GM23338 (cell line): ENCODE results near the gene CCL17. TPM values are rescaled to one million over a fixed set of nuclear protein-coding genes. Genes with fewer than 3 reads are reported as not detected.

Experiments
- ATAC-seq: fragments of 200-7000 bp; cut with Tn5 transposase; 3 replicates; pipeline ENCODE4 v1.9.1; 2020
- DNase-seq: peaks from one replicate; pipeline ENCODE4 v3.0.0-alpha.2; 2015; ENCODE audit warnings: low spot score
- H2AFZ ChIP-seq: fragments of 200-600 bp; sonication (generic); 2 replicates; pipeline ENCODE4 v1.8.0; 2016; ENCODE audit warnings: antibody characterized with exemption, mild to moderate bottlenecking, moderate library complexity
- H3F3A ChIP-seq: fragments of 200-600 bp; sonication (generic); replicated peaks from 2 replicates; pipeline ENCODE4 v1.8.0; 2017; ENCODE audit warnings: antibody characterized with exemption, mixed run types, low read depth
- H3K27ac ChIP-seq: fragments of 200-600 bp; sonication (generic); 2 replicates; pipeline ENCODE4 v1.6.1; 2016; ENCODE audit warnings: low read depth
- H3K27me3 ChIP-seq: fragments of 200-600 bp; sonication (generic); 2 replicates; pipeline ENCODE4 v1.8.0; 2016; ENCODE audit warnings: mild to moderate bottlenecking, mixed run types, moderate library complexity; ENCODE audit not compliant: insufficient read depth
- H3K36me3 ChIP-seq: fragments of 200-600 bp; sonication (generic); 2 replicates; pipeline ENCODE4 v1.8.0; 2016; ENCODE audit warnings: mild to moderate bottlenecking; ENCODE audit not compliant: insufficient read depth
- H3K4me1 ChIP-seq: fragments of 200-600 bp; sonication (generic); 2 replicates; pipeline ENCODE4 v1.8.0; 2016; ENCODE audit warnings: mild to moderate bottlenecking, moderate library complexity; ENCODE audit not compliant: insufficient read depth
- H3K4me2 ChIP-seq: fragments of 200-600 bp; sonication (generic); 2 replicates; pipeline ENCODE4 v1.7.1; 2017; ENCODE audit warnings: mixed run types
- H3K4me3 ChIP-seq: fragments of 200-600 bp; sonication (generic); 2 replicates; pipeline ENCODE4 v1.6.1; 2016; ENCODE audit warnings: mixed run types
- H3K79me2 ChIP-seq: fragments of 200-600 bp; sonication (generic); replicated peaks from 2 replicates; pipeline ENCODE4 v1.8.0; 2017; ENCODE audit warnings: mild to moderate bottlenecking; ENCODE audit not compliant: insufficient read depth
- H3K9me2 ChIP-seq: fragments of 200-600 bp; sonication (generic); 2 replicates; pipeline ENCODE4 v1.8.0; 2017; ENCODE audit not compliant: insufficient read depth
- H4K20me1 ChIP-seq: fragments of 200-600 bp; sonication (generic); replicated peaks from 2 replicates; pipeline ENCODE4 v1.8.0; 2017; ENCODE audit warnings: mild to moderate bottlenecking; ENCODE audit not compliant: insufficient read depth
- H3K27ac Mint-ChIP-seq: 2 replicates; pipeline ENCODE4 v1.8.0; 2020; ENCODE audit warnings: inconsistent platforms, mild to moderate bottlenecking, moderate library complexity, mixed read lengths
- H3K27me3 Mint-ChIP-seq: 3 replicates; pipeline ENCODE4 v1.8.0; 2022; ENCODE audit warnings: low read depth, mild to moderate bottlenecking, moderate library complexity, mixed read lengths, inconsistent platforms; ENCODE audit not compliant: insufficient read depth, poor library complexity
- H3K36me3 Mint-ChIP-seq: 3 replicates; pipeline ENCODE4 v1.8.0; 2021; ENCODE audit warnings: low read depth, mild to moderate bottlenecking, inconsistent platforms, moderate library complexity, mixed read lengths
- H3K4me1 Mint-ChIP-seq: 3 replicates; pipeline ENCODE4 v1.8.0; 2020; ENCODE audit warnings: mild to moderate bottlenecking, inconsistent platforms, mixed read lengths
- H3K4me3 Mint-ChIP-seq: 3 replicates; pipeline ENCODE4 v1.8.0; 2021; ENCODE audit warnings: moderate library complexity, mild to moderate bottlenecking, inconsistent platforms, mixed read lengths
- H3K9me3 Mint-ChIP-seq: 3 replicates; pipeline ENCODE4 v1.8.0; 2020; ENCODE audit warnings: moderate library complexity, mild to moderate bottlenecking, inconsistent platforms, mixed read lengths
- CREB1 ChIP-seq: fragments of 250-450 bp; sonication (Bioruptor Pico); IDR thresholded peaks from 2 replicates; pipeline ENCODE4 v1.5.0; 2020; ENCODE audit warnings: low read depth, mild to moderate bottlenecking, moderate library complexity
- CTCF ChIP-seq, 2 experiments: fragments of 200-600 bp in 1 of 2; sonication (generic) in 1 of 2; conservative IDR thresholded peaks; 2 replicates each; pipeline versions ENCODE4 v1.5.1 to v1.6.1; 2016 to 2017; ENCODE audit warnings: antibody characterized with exemption in 2 of 2, low read depth in 2 of 2, mild to moderate bottlenecking in 2 of 2, moderate library complexity in 1 of 2
- ETS1 ChIP-seq: IDR thresholded peaks from 2 replicates; pipeline ENCODE4 v1.6.1; 2016; ENCODE audit warnings: antibody characterized with exemption
- EZH2 ChIP-seq: fragments of 200-600 bp; sonication (generic); IDR thresholded peaks from one replicate; pipeline ENCODE4 v1.8.0; 2017; ENCODE audit warnings: antibody characterized with exemption, mild to moderate bottlenecking, low read depth; ENCODE audit not compliant: unreplicated experiment
- EZH2phosphoT487 ChIP-seq: fragments of 200-600 bp; sonication (generic); IDR thresholded peaks from one replicate; pipeline ENCODE4 v1.8.1; 2018; ENCODE audit warnings: antibody characterized with exemption; ENCODE audit not compliant: unreplicated experiment
- JUNB ChIP-seq: IDR thresholded peaks from one replicate; pipeline ENCODE4 v1.6.1; 2016; ENCODE audit warnings: antibody characterized with exemption; ENCODE audit not compliant: unreplicated experiment
- NANOG ChIP-seq: IDR thresholded peaks from 2 replicates; pipeline ENCODE4 v1.6.1; 2016; ENCODE audit warnings: antibody characterized with exemption, borderline replicate concordance
- POLR2AphosphoS5 ChIP-seq: IDR thresholded peaks from 2 replicates; pipeline ENCODE4 v1.6.1; 2016; ENCODE audit warnings: antibody characterized with exemption, low read depth
- REST ChIP-seq: IDR thresholded peaks from one replicate; pipeline ENCODE4 v1.6.1; 2018; ENCODE audit warnings: antibody characterized with exemption; ENCODE audit not compliant: unreplicated experiment
- STAT1 ChIP-seq: IDR thresholded peaks from one replicate; pipeline ENCODE4 v1.6.1; 2016; ENCODE audit warnings: antibody characterized with exemption; ENCODE audit not compliant: unreplicated experiment
- ZNF114 ChIP-seq: fragments of 250-450 bp; sonication (Bioruptor Pico); IDR thresholded peaks from 2 replicates; pipeline ENCODE4 v1.5.0; 2020; ENCODE audit warnings: mild to moderate bottlenecking, moderate library complexity
- ZNF331 ChIP-seq: fragments of 250-450 bp; sonication (Bioruptor Pico); IDR thresholded peaks from 2 replicates; pipeline ENCODE4 v1.5.0; 2020; ENCODE audit warnings: low read depth, mild to moderate bottlenecking, moderate library complexity
- polyA plus RNA-seq: library from polyadenylated mRNA; unstranded; fragments of >200 nt; fragmentation: Nextera tagmentation; extraction: Ambion mirVana; gene quantifications from 2 replicates; pipeline ENCODE4 v1.2.1, GENCODE V29; 2016
- total RNA-seq: library from RNA; depleted of rRNA; stranded (reverse); fragments of >200 nt; shearing (Covaris generic); gene quantifications from 2 replicates; pipeline ENCODE4 v1.2.3, GENCODE V29; 2014
- TF ChIP-seq, protein P1 (sequence below): fragments of 250-450 bp; sonication (Bioruptor Pico); IDR thresholded peaks from 2 replicates; pipeline ENCODE4 v1.5.0; 2020; ENCODE audit warnings: mild to moderate bottlenecking, moderate library complexity

The CCL17 gene
- total and polyA plus RNA-seq, 2 experiments from 2014 or later: not detected

GRCh38 chr16:57427307-57427706 is 22.7 kb downstream of the CCL17 start:
- Mint-ChIP-seq H3K27ac (no peak overlapping the region), H3K27me3 (peaks cover 2% of the 10 kb centered on the region), H3K9me3 (no peaks in the 10 kb centered on the region; the same call in 2 of the 3 replicates), H3K4me3 (no peak overlapping the region), H3K36me3 (peaks cover 47% of the 10 kb centered on the region), H3K4me1 (peaks cover 4% of the 10 kb centered on the region; the same call in 2 of the 3 replicates)
- no peak overlapping the region for H3K4me3 ChIP-seq
- H3K4me1 ChIP-seq: no peaks in the 10 kb centered on the region
- H3K79me2 ChIP-seq: no peaks in the 10 kb centered on the region
- TF ChIP-seq CREB1 (no peak), ZNF331 (CRISPR knock-in tag) (no peak), CTCF (conservative IDR thresholded peaks at IDR 0.05; ENCODE audit: low read depth in 2 of 2) (no peak), NANOG (no peak), ETS1 (no peak), POLR2AphosphoS5 (no peak), ZNF114 (no peak), EZH2 (no peak), JUNB (no peak), EZH2phosphoT487 (no peak), STAT1 (no peak), REST (no peak)
- TF ChIP-seq, protein P1, sequence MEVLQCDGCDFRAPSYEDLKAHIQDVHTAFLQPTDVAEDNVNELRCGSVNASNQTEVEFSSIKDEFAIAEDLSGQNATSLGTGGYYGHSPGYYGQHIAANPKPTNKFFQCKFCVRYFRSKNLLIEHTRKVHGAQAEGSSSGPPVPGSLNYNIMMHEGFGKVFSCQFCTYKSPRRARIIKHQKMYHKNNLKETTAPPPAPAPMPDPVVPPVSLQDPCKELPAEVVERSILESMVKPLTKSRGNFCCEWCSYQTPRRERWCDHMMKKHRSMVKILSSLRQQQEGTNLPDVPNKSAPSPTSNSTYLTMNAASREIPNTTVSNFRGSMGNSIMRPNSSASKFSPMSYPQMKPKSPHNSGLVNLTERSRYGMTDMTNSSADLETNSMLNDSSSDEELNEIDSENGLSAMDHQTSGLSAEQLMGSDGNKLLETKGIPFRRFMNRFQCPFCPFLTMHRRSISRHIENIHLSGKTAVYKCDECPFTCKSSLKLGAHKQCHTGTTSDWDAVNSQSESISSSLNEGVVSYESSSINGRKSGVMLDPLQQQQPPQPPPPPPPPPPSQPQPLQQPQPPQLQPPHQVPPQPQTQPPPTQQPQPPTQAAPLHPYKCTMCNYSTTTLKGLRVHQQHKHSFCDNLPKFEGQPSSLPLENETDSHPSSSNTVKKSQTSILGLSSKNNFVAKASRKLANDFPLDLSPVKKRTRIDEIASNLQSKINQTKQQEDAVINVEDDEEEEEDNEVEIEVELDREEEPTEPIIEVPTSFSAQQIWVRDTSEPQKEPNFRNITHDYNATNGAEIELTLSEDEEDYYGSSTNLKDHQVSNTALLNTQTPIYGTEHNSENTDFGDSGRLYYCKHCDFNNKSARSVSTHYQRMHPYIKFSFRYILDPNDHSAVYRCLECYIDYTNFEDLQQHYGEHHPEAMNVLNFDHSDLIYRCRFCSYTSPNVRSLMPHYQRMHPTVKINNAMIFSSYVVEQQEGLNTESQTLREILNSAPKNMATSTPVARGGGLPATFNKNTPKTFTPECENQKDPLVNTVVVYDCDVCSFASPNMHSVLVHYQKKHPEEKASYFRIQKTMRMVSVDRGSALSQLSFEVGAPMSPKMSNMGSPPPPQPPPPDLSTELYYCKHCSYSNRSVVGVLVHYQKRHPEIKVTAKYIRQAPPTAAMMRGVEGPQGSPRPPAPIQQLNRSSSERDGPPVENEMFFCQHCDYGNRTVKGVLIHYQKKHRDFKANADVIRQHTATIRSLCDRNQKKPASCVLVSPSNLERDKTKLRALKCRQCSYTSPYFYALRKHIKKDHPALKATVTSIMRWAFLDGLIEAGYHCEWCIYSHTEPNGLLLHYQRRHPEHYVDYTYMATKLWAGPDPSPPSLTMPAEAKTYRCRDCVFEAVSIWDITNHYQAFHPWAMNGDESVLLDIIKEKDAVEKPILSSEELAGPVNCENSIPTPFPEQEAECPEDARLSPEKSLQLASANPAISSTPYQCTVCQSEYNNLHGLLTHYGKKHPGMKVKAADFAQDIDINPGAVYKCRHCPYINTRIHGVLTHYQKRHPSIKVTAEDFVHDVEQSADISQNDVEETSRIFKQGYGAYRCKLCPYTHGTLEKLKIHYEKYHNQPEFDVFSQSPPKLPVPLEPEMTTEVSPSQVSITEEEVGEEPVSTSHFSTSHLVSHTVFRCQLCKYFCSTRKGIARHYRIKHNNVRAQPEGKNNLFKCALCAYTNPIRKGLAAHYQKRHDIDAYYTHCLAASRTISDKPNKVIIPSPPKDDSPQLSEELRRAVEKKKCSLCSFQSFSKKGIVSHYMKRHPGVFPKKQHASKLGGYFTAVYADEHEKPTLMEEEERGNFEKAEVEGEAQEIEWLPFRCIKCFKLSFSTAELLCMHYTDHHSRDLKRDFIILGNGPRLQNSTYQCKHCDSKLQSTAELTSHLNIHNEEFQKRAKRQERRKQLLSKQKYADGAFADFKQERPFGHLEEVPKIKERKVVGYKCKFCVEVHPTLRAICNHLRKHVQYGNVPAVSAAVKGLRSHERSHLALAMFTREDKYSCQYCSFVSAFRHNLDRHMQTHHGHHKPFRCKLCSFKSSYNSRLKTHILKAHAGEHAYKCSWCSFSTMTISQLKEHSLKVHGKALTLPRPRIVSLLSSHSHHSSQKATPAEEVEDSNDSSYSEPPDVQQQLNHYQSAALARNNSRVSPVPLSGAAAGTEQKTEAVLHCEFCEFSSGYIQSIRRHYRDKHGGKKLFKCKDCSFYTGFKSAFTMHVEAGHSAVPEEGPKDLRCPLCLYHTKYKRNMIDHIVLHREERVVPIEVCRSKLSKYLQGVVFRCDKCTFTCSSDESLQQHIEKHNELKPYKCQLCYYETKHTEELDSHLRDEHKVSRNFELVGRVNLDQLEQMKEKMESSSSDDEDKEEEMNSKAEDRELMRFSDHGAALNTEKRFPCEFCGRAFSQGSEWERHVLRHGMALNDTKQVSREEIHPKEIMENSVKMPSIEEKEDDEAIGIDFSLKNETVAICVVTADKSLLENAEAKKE (CRISPR knock-in tag): no peak
- H3F3A ChIP-seq: no peaks in the 10 kb centered on the region
- H4K20me1 ChIP-seq: 0 out of 2 replicates have a peak, but pooled peaks cover 5% of the 10 kb centered on the region
- no peak for DNase-seq
- peaks cover 34% of the 10 kb centered on the region for H3K36me3 ChIP-seq
- no peak overlapping the region for H3K4me2 ChIP-seq
- no peaks in the 10 kb centered on the region for H3K27me3 ChIP-seq
- H3K9me2 ChIP-seq: no peaks in the 10 kb centered on the region
- H3K27ac ChIP-seq: no peak overlapping the region
- no peak for ATAC-seq
- H2AFZ ChIP-seq: no peak overlapping the region
